Limb (tissue), 2 donors: Measurements from ENCODE around the gene SNX7.

Experiments
- DNase-seq, 2 donors: peaks; one replicate each; pipeline ENCODE4 v3.0.0-alpha.2; 2016; ENCODE audit errors: extremely low spot score in 2 of 2

The SNX7 gene

GRCh38 chr1:98661544-98662355, at the start of gene SNX7:
Gene SNX7, plus strand, starts transcription at chr1:98661721. Its CDS starts 11 bp downstream, at chr1:98661732.
- peak; percentile 56 to 87 for DNase-seq

- DNase-seq: no peak
Observed at GRCh38 chr1:98637316-98637715, 24.2 kb upstream of the SNX7 start.

DNA sequence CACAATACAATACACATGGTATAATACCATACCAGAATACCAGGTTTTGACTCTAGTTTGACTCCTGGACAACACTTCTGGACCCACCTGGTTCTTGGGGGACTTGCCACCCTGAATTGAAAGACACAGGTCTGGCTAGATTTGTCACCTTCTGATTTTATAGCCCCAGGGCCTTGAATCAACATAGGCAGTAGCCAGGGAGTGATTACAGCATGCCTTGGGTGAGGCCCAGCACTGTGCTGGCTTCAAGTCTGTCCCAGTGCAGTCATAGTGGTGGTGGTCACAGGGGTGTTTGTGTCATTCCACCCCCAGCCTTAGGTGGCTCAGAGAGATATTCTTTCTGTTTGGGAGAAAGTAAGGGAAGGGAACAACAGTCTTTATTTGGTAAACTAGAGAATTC, 23.3 kb upstream of the SNX7 start:
- DNase-seq: no peak

GRCh38 chr1:98644510-98644909, 17.0 kb upstream of the SNX7 start:
- DNase-seq: no peak

GRCh38 chr1:98651116-98651632, 10.3 kb upstream of the SNX7 start:
- no peak for DNase-seq

DNA sequence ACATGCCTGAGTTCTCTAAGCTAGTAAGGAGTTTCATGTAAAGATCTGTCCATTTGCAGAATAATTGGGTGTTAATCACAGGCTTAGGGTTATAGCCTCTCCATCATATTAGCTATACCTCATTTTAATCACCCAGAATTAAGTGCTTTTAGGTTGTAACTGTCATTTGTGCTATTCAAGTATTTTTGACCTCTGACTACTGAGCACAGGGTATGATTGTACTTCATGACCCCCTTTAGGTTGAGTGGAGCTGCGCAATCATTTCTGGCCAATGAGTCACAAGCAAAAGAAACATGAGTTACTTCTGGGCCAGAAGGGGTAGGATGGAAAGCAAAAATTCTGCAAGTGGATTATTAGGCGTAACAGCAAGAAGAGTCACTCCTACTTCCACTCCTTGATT, 8.4 kb upstream of the SNX7 start:
- DNase-seq: no peak

- no peak for DNase-seq
Observed at GRCh38 chr1:98659879-98660278, 1.6 kb upstream of the SNX7 start.

- DNase-seq: peak in 1 of 2 donors; percentile 29
Observed at GRCh38 chr1:98660940-98661543, 479 bp upstream of the SNX7 start.

- DNase-seq: no peak
Observed at GRCh38 chr1:98662356-98662670, 792 bp downstream of the SNX7 start.

- no peak for DNase-seq
Observed at GRCh38 chr1:98668733-98669132, 7.2 kb downstream of the SNX7 start.

DNA sequence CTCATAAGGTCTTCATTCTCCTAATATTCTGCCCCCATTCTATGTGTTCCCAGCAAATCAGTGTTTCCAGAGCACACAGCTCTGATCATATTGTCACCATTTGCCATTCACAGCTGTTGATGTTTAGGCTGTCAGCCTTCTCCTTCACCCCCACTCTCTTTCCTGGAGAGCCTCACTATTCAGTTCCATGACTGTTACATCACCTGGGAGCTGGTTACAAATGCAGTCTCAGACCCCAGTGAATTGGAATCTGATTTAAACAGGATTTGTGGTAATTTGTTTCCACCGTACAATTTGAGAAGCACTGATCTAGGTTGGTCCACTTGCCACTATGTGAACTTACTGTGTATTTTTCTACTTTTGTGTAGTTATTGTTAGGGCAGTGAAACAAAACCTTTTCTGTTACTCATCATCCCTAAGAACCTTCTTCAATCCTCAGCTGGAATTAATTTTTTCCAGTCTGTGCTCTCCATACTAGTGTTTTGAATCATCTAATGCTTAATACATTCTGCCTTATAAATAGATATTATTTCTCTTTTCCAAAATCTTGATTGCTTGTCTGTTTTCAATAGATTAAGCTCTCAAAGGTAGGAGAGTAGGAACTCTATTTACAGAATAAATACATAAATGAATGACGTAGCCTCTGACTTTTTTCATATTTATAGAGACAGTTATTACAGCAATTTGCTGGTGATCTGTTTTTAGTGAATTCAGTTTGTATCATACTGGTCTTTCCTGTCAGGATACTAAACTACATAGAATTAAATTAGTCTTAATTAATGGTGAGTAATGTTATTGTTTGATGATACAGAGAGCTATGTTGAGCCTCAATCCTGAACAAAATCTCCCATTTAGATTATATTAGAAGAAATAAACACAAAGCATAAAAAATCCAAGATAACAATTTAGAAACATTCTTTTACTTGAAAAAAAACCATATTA, 8.1 kb downstream of the SNX7 start:
- DNase-seq: no peak

GRCh38 chr1:98672189-98672588, 10.7 kb downstream of the SNX7 start:
- DNase-seq: no peak

DNA sequence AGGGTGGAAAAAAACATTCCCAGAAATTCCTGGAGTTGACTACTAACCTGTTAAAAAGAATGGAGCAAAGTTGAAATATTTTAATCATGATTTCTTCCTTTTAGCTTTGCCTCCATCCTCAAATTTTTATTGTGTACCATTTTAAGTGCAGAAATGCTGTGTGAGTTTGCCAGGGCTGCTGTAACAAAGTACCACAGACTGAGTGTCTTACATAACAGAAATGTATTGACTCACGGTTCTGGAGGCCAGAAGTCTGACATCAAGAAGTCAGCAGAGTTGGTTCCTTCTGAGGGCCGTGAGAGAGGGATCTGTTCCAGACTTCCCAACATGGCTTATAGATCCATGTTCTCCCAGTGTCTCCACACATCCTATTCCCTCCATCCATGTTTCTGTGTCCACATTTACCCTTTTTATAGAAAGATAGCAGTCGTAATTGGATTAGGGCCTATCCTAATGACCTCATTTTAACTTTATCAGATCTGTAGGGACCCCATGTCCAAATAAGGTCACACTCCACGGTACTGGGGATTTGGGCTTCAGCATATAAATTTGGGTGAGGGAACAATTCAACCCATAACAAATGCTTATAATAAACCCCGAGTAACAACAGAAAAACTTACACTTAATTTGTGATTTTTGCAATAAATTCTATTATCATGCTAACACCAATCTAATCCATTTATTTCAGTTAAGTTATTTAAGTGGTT, 12.7 kb downstream of the SNX7 start:
- no peak for DNase-seq

- no peak for DNase-seq
Observed at GRCh38 chr1:98675282-98675681, 13.8 kb downstream of the SNX7 start.

DNA sequence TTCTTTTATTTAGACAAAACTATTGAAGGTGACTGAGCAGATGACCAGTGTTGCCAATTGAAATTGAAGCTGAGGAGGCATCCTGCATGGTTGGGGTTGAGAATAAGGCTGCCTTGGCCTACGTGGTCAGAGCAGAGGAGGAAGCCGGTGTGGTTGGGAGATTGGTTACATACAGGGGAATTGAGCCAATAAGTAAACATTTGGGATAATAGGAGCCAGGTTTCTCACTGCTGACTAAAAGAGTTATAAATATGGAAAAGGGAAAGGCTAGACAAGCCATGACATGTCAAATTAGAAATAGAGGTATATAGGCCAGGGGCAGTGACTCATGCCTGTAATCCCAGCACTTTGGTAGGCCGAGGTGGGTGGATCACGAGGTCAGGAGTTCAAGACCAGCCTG, 15.8 kb downstream of the SNX7 start:
- DNase-seq: no peak

GRCh38 chr1:98681812-98682211, 20.3 kb downstream of the SNX7 start:
- no peak for DNase-seq

DNA sequence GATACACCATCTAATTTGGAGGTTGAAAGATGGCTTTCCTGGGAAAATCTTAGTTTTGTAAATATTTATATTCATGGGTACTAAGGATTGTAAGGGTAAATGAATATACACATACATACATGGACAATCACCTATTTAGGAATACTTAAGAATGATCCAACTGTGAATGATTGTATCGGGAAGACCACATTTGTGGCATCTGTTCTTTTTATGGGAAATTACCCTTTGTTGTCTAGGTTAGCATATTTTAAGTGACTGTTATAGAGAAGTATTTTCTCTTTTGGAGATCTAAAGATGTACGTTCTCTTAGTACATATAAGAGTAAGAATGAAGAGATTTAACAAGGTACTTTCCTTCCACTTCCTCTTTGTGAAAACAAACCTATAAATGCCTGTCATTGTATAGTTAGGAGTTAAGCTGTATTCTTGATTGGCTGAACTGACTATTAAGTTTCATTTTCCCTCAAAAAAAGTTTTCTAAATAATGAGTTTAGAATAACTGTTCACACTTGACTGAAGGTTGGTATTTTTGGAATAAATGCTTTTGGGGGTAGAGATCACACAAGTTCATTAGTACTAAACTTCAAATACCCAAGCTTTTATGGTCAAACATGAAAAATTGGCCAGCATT, 26.7 kb downstream of the SNX7 start:
- DNase-seq: no peak

- DNase-seq: no peak
Observed at GRCh38 chr1:98690576-98690975, 29.1 kb downstream of the SNX7 start.

GRCh38 chr1:98692482-98692881, 31.0 kb downstream of the SNX7 start:
- DNase-seq: no peak

GRCh38 chr1:98693385-98693784, 31.9 kb downstream of the SNX7 start:
- DNase-seq: no peak

GRCh38 chr1:98696077-98696476, 34.6 kb downstream of the SNX7 start:
- no peak for DNase-seq
